ENCODE data around the gene ENTR1.
"Not testable (repeated sequence)": the region's sequence is repeated elsewhere in the genome, so short reads cannot be mapped to it uniquely, and the experiment has no call there.

ENTR1 gene

GRCh38 chr9:136434580-136435169, 24.3 kb upstream of the ENTR1 start:
- H3K4me3 ChIP-seq (ENCODE audit: low read length): no peak overlapping the region
- H3K9ac ChIP-seq (ENCODE audit: low read length): no peak overlapping the region
- peaks cover 11% of the 10 kb centered on the region for H3K4me1 ChIP-seq (ENCODE audit: control insufficient read depth, insufficient read depth, low read length)
- peaks cover 13% of the 10 kb centered on the region for H3K36me3 ChIP-seq (ENCODE audit: control insufficient read depth, insufficient read depth, low read length)
- H3K27me3 ChIP-seq (ENCODE audit: control insufficient read depth, insufficient read depth, low read length): no peaks in the 10 kb centered on the region
- H3K27ac ChIP-seq (ENCODE audit: low read depth, low read length): no peak overlapping the region

- peaks cover 11% of the 10 kb centered on the region for H3K4me1 ChIP-seq (ENCODE audit: control insufficient read depth, insufficient read depth, low read length)
- H3K36me3 ChIP-seq (ENCODE audit: control insufficient read depth, insufficient read depth, low read length): peaks cover 13% of the 10 kb centered on the region
These were observed 23.6 kb upstream of the ENTR1 start for GRCh38 chr9:136433849-136434579.

GRCh38 chr9:136433043-136433715, 22.8 kb upstream of the ENTR1 start:
- Histone ChIP-seq H3K36me3 (ENCODE audit: control insufficient read depth, insufficient read depth, low read length) (peaks cover 13% of the 10 kb centered on the region), H3K4me1 (ENCODE audit: control insufficient read depth, insufficient read depth, low read length) (peaks cover 9% of the 10 kb centered on the region), H3K4me3 (ENCODE audit: low read length) (no peak overlapping the region), H3K27me3 (ENCODE audit: control insufficient read depth, insufficient read depth, low read length) (no peaks in the 10 kb centered on the region), H3K27ac (ENCODE audit: low read depth, low read length) (no peak overlapping the region), H3K9ac (ENCODE audit: low read length) (no peak overlapping the region)

More at GRCh38 chr9:136433849-136434579, 23.6 kb upstream of the ENTR1 start:
- H3K9ac ChIP-seq (ENCODE audit: low read length): no peak overlapping the region
- H3K4me3 ChIP-seq (ENCODE audit: low read length): no peak overlapping the region
- H3K27ac ChIP-seq (ENCODE audit: low read depth, low read length): no peak overlapping the region
- H3K27me3 ChIP-seq (ENCODE audit: control insufficient read depth, insufficient read depth, low read length): no peaks in the 10 kb centered on the region

- H3K36me3 ChIP-seq (ENCODE audit: control insufficient read depth, insufficient read depth, low read length): peaks cover 13% of the 10 kb centered on the region
- no peaks in the 10 kb centered on the region for H3K27me3 ChIP-seq (ENCODE audit: control insufficient read depth, insufficient read depth, low read length)
- no peak overlapping the region for H3K27ac ChIP-seq (ENCODE audit: low read depth, low read length)
- H3K9ac ChIP-seq (ENCODE audit: low read length): no peak overlapping the region
- H3K4me1 ChIP-seq (ENCODE audit: control insufficient read depth, insufficient read depth, low read length): peaks cover 4% of the 10 kb centered on the region
- H3K4me3 ChIP-seq (ENCODE audit: low read length): no peak overlapping the region
These were observed 22.2 kb upstream of the ENTR1 start for GRCh38 chr9:136432591-136432990.

- Histone ChIP-seq H3K36me3 (ENCODE audit: control insufficient read depth, insufficient read depth, low read length) (peaks cover 13% of the 10 kb centered on the region), H3K9ac (ENCODE audit: low read length) (no peak overlapping the region), H3K27ac (ENCODE audit: low read depth, low read length) (no peak overlapping the region), H3K27me3 (ENCODE audit: control insufficient read depth, insufficient read depth, low read length) (no peaks in the 10 kb centered on the region), H3K4me3 (ENCODE audit: low read length) (no peak overlapping the region), H3K4me1 (ENCODE audit: control insufficient read depth, insufficient read depth, low read length) (no peaks in the 10 kb centered on the region)
These were observed 21.5 kb upstream of the ENTR1 start for GRCh38 chr9:136431782-136432350.

- no peak overlapping the region for H3K4me3 ChIP-seq (ENCODE audit: low read length)
- no peaks in the 10 kb centered on the region for H3K27me3 ChIP-seq (ENCODE audit: control insufficient read depth, insufficient read depth, low read length)
- no peak overlapping the region for H3K9ac ChIP-seq (ENCODE audit: low read length)
- H3K36me3 ChIP-seq (ENCODE audit: control insufficient read depth, insufficient read depth, low read length): peaks cover 13% of the 10 kb centered on the region
- H3K4me1 ChIP-seq (ENCODE audit: control insufficient read depth, insufficient read depth, low read length): no peaks in the 10 kb centered on the region
- H3K27ac ChIP-seq (ENCODE audit: low read depth, low read length): no peak overlapping the region
These were observed 20.3 kb upstream of the ENTR1 start for GRCh38 chr9:136430588-136431234.

GRCh38 chr9:136429683-136430491, 19.5 kb upstream of the ENTR1 start:
- Histone ChIP-seq H3K4me3 (ENCODE audit: low read length) (no peak overlapping the region), H3K27me3 (ENCODE audit: control insufficient read depth, insufficient read depth, low read length) (no peaks in the 10 kb centered on the region), H3K36me3 (ENCODE audit: control insufficient read depth, insufficient read depth, low read length) (peaks cover 13% of the 10 kb centered on the region), H3K4me1 (ENCODE audit: control insufficient read depth, insufficient read depth, low read length) (no peaks in the 10 kb centered on the region), H3K9ac (ENCODE audit: low read length) (no peak overlapping the region), H3K27ac (ENCODE audit: low read depth, low read length) (no peak overlapping the region)

- Histone ChIP-seq H3K4me3 (ENCODE audit: low read length) (no peak overlapping the region), H3K27ac (ENCODE audit: low read depth, low read length) (no peak overlapping the region), H3K4me1 (ENCODE audit: control insufficient read depth, insufficient read depth, low read length) (no peaks in the 10 kb centered on the region), H3K36me3 (ENCODE audit: control insufficient read depth, insufficient read depth, low read length) (peaks cover 13% of the 10 kb centered on the region), H3K9ac (ENCODE audit: low read length) (no peak overlapping the region), H3K27me3 (ENCODE audit: control insufficient read depth, insufficient read depth, low read length) (no peaks in the 10 kb centered on the region)
These were observed 18.7 kb upstream of the ENTR1 start for GRCh38 chr9:136429075-136429628.

- Histone ChIP-seq H3K4me3 (ENCODE audit: low read length) (no peak overlapping the region), H3K4me1 (ENCODE audit: control insufficient read depth, insufficient read depth, low read length) (no peaks in the 10 kb centered on the region), H3K27me3 (ENCODE audit: control insufficient read depth, insufficient read depth, low read length) (no peaks in the 10 kb centered on the region), H3K36me3 (ENCODE audit: control insufficient read depth, insufficient read depth, low read length) (peaks cover 23% of the 10 kb centered on the region), H3K27ac (ENCODE audit: low read depth, low read length) (no peak overlapping the region), H3K9ac (ENCODE audit: low read length) (no peak overlapping the region)
These were observed 16.4 kb upstream of the ENTR1 start for GRCh38 chr9:136426787-136427186.

GRCh38 chr9:136425367-136425766, 15.0 kb upstream of the ENTR1 start:
- not testable (repeated sequence) for H3K4me3 ChIP-seq (ENCODE audit: low read length); H3K27ac ChIP-seq (ENCODE audit: low read depth, low read length); H3K9ac ChIP-seq (ENCODE audit: low read length); H3K4me1 ChIP-seq (ENCODE audit: control insufficient read depth, insufficient read depth, low read length); H3K27me3 ChIP-seq (ENCODE audit: control insufficient read depth, insufficient read depth, low read length)
- peaks cover 23% of the 10 kb centered on the region for H3K36me3 ChIP-seq (ENCODE audit: control insufficient read depth, insufficient read depth, low read length)

GRCh38 chr9:136424750-136425362, 14.4 kb upstream of the ENTR1 start:
- peaks cover 20% of the 10 kb centered on the region for H3K36me3 ChIP-seq (ENCODE audit: control insufficient read depth, insufficient read depth, low read length)
- H3K4me1 ChIP-seq (ENCODE audit: control insufficient read depth, insufficient read depth, low read length): no peaks in the 10 kb centered on the region
- H3K4me3 ChIP-seq (ENCODE audit: low read length): no peak overlapping the region
- H3K27ac ChIP-seq (ENCODE audit: low read depth, low read length): no peak overlapping the region
- no peaks in the 10 kb centered on the region for H3K27me3 ChIP-seq (ENCODE audit: control insufficient read depth, insufficient read depth, low read length)
- H3K9ac ChIP-seq (ENCODE audit: low read length): no peak overlapping the region
